Measurements from ENCODE around the gene HOXC6. TPM values are rescaled to one million over a fixed set of nuclear protein-coding genes. Genes with fewer than 3 reads are reported as not detected.

The HOXC6 gene
- total and polyA plus RNA-seq, 10 of the 15 experiments (the other 5 are each of a cell fraction or from before 2014, with no cell fraction given), result 0.02 to 0.55 (median 0.45) TPM; not detected in 4

DNA sequence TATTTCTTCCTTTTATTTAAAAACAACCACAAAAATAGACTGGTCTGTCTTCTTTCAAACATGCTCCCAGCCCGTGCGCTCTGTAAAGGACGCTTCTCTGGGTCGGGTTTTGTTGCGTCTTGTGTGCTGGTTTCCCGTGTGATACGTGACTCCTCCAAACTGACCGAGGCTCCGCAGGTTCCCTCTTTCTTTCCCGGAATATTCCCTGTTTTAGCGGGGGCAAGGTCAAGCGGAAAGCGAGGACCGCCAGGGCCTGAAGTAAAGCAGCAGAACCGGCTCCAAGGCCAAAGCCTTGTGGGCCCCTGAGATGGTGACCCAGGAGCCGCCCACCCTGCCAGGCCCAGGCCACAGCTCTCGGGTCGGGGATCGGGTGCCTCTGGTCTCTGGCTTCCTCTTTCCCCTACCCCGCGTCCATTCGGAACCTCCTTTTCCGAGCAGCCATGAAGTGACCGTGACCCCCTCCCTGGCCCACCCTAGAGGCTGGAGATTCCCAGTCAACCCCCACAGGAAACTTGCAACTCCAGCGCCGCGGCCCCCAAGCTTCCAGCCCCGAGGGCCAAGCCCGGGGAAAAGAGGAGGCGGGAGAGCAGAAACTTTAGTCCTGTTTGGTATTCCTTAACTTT lies 44.2 kb upstream of the HOXC6 start:
- Histone ChIP-seq H3K4me1 (ENCODE audit: control insufficient read depth, insufficient read depth, low read length) (peaks cover 21% of the 10 kb centered on the region), H3K4me3 (no peak overlapping the region), H3K9ac (ENCODE audit: control insufficient read depth, insufficient read depth, low read length) (no peak overlapping the region), H3K4me2 (ENCODE audit: control insufficient read depth, insufficient read depth) (no peak overlapping the region), H4K20me1 (ENCODE audit: control insufficient read depth, insufficient read depth) (peaks cover 3% of the 10 kb centered on the region; the same call in 1 of the 2 replicates), H3K27ac (ENCODE audit: control insufficient read depth, insufficient read depth) (no peak overlapping the region), H3K79me2 (ENCODE audit: control insufficient read depth, insufficient read depth, low read length) (no peaks in the 10 kb centered on the region), H3K27me3 (replicated peaks in 1 of 2; ENCODE audit: control insufficient read depth in 2 of 2, insufficient read depth in 2 of 2, low read length in 1 of 2) (peaks cover 35 to 50% of the 10 kb centered on the region in 2 experiments), H3K9me3 (replicated peaks; ENCODE audit: control insufficient read depth, insufficient read depth, low read length) (no peaks in the 10 kb centered on the region), H2AFZ (ENCODE audit: control insufficient read depth, low read depth, low read length) (no peak overlapping the region), H3K36me3 (ENCODE audit: control insufficient read depth in 2 of 2, insufficient read depth in 2 of 2, low read length in 1 of 2) (no peaks in the 10 kb centered on the region)
- ChIA-PET POLR2A (no interaction called here), SMC1A (ENCODE audit: uncharacterized antibody, unreplicated experiment) (interaction anchor here (1.2 to 1.6 kb wide), 3 partner anchors 33 to 217 kb away, joined by 3 to 6 read pairs (median 3); no protein-coding TSS in a partner anchor), RAD21 (ENCODE audit: unreplicated experiment) (interaction anchor here (1.2 to 3.3 kb wide), 6 partner anchors 16 to 232 kb away, joined by 3 to 14 read pairs (median 5); partner anchors contain the start of gene HOXC9), CTCF (interaction anchor here (0.7 to 5.5 kb wide), 15 partner anchors 18 to 360 kb away, joined by 3 to 54 read pairs (median 4); partner anchors contain the start of genes CALCOCO1 and HOXC5)
- TF ChIP-seq ZSCAN29 (IDR thresholded peaks at IDR 0.05) (no peak), ETV6 (conservative IDR thresholded peaks at IDR 0.05 in 1 of 2, IDR thresholded peaks at IDR 0.05 in 1 of 2; ENCODE audit: borderline replicate concordance in 1 of 2, low read depth in 1 of 2) (no peak), MEF2A (IDR thresholded peaks at IDR 0.05; ENCODE audit: insufficient read depth, low read depth, low read length) (no peak), JUND (IDR thresholded peaks at IDR 0.05; ENCODE audit: low read depth, low read length) (no peak), STAT3 (IDR thresholded peaks at IDR 0.05; ENCODE audit: low read depth, low read length) (no peak), CREB1 (IDR thresholded peaks at IDR 0.05; ENCODE audit: low read depth) (no peak)
- TF ChIP-seq, protein P1, sequence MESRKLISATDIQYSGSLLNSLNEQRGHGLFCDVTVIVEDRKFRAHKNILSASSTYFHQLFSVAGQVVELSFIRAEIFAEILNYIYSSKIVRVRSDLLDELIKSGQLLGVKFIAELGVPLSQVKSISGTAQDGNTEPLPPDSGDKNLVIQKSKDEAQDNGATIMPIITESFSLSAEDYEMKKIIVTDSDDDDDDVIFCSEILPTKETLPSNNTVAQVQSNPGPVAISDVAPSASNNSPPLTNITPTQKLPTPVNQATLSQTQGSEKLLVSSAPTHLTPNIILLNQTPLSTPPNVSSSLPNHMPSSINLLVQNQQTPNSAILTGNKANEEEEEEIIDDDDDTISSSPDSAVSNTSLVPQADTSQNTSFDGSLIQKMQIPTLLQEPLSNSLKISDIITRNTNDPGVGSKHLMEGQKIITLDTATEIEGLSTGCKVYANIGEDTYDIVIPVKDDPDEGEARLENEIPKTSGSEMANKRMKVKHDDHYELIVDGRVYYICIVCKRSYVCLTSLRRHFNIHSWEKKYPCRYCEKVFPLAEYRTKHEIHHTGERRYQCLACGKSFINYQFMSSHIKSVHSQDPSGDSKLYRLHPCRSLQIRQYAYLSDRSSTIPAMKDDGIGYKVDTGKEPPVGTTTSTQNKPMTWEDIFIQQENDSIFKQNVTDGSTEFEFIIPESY (IDR thresholded peaks at IDR 0.05), result no peak
- TF ChIP-seq, protein P2, sequence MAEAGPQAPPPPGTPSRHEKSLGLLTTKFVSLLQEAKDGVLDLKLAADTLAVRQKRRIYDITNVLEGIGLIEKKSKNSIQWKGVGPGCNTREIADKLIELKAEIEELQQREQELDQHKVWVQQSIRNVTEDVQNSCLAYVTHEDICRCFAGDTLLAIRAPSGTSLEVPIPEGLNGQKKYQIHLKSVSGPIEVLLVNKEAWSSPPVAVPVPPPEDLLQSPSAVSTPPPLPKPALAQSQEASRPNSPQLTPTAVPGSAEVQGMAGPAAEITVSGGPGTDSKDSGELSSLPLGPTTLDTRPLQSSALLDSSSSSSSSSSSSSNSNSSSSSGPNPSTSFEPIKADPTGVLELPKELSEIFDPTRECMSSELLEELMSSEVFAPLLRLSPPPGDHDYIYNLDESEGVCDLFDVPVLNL (IDR thresholded peaks at IDR 0.05; ENCODE audit: low read depth, low read length), result no peak
- TF ChIP-seq, protein P3, sequence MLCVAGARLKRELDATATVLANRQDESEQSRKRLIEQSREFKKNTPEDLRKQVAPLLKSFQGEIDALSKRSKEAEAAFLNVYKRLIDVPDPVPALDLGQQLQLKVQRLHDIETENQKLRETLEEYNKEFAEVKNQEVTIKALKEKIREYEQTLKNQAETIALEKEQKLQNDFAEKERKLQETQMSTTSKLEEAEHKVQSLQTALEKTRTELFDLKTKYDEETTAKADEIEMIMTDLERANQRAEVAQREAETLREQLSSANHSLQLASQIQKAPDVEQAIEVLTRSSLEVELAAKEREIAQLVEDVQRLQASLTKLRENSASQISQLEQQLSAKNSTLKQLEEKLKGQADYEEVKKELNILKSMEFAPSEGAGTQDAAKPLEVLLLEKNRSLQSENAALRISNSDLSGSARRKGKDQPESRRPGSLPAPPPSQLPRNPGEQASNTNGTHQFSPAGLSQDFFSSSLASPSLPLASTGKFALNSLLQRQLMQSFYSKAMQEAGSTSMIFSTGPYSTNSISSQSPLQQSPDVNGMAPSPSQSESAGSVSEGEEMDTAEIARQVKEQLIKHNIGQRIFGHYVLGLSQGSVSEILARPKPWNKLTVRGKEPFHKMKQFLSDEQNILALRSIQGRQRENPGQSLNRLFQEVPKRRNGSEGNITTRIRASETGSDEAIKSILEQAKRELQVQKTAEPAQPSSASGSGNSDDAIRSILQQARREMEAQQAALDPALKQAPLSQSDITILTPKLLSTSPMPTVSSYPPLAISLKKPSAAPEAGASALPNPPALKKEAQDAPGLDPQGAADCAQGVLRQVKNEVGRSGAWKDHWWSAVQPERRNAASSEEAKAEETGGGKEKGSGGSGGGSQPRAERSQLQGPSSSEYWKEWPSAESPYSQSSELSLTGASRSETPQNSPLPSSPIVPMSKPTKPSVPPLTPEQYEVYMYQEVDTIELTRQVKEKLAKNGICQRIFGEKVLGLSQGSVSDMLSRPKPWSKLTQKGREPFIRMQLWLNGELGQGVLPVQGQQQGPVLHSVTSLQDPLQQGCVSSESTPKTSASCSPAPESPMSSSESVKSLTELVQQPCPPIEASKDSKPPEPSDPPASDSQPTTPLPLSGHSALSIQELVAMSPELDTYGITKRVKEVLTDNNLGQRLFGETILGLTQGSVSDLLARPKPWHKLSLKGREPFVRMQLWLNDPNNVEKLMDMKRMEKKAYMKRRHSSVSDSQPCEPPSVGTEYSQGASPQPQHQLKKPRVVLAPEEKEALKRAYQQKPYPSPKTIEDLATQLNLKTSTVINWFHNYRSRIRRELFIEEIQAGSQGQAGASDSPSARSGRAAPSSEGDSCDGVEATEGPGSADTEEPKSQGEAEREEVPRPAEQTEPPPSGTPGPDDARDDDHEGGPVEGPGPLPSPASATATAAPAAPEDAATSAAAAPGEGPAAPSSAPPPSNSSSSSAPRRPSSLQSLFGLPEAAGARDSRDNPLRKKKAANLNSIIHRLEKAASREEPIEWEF (IDR thresholded peaks at IDR 0.05; ENCODE audit: insufficient replicate concordance, low read depth, low read length), result no peak
- TF ChIP-seq, protein P4, sequence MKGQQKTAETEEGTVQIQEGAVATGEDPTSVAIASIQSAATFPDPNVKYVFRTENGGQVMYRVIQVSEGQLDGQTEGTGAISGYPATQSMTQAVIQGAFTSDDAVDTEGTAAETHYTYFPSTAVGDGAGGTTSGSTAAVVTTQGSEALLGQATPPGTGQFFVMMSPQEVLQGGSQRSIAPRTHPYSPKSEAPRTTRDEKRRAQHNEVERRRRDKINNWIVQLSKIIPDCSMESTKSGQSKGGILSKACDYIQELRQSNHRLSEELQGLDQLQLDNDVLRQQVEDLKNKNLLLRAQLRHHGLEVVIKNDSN (IDR thresholded peaks at IDR 0.05; ENCODE audit: borderline replicate concordance, extremely low read length, insufficient read depth, low read depth, low read length), result no peak
- FAIRE-seq (no peak), ATAC-seq (no peak), DNase-seq (ENCODE audit: low read depth, low spot score) (no peak)
- 23% methylated on average over 29 of the region's 30 CpGs for WGBS (ENCODE audit: insufficient coverage, insufficient replicate concordance, low lambda C conversion rate, missing lambda C conversion rate)
- intact Hi-C loops (cut with micrococcal nuclease; ENCODE audit: unreplicated experiment), result loop anchor here (2.0 to 10.0 kb wide), 3 partner anchors 189 to 279 kb away; no protein-coding TSS in a partner anchor
- in situ Hi-C loops (cut with MboI), result no loop called here
- BruUV-seq (replicated peaks), result no TSS peak

Measured in GM12878 (cell line).